WTC11 (cell line): Measurements from ENCODE around the gene GLYATL2. TPM values are rescaled to one million over a fixed set of nuclear protein-coding genes. Genes with fewer than 3 reads are reported as not detected.

ENCODE experiments used
- ATAC-seq: fragments of 200-7000 bp; cut with Tn5 transposase; 2 replicates; pipeline ENCODE4 v1.10.0; 2021; ENCODE audit warnings: mild to moderate bottlenecking, moderate library complexity
- CTCF ChIA-PET: fragments of 300-600 bp; sonication (Branson Sonifier 250); formaldehyde crosslinking; loops from one replicate; lab custom pipeline; 2021; ENCODE audit warnings: antibody characterized with exemption; lab: Charles Lee
- POLR2A ChIA-PET: fragments of 350-600 bp; sonication (Branson Sonifier 250); formaldehyde crosslinking; loops from one replicate; lab custom pipeline; 2021; ENCODE audit warnings: antibody characterized with exemption; lab: Charles Lee
- DNase-seq: peaks from one replicate; pipeline ENCODE4 v3.0.0; 2021; ENCODE audit warnings: low spot score
- H3K27ac Mint-ChIP-seq: 2 replicates; pipeline ENCODE4 v1.8.0; 2021; ENCODE audit warnings: mixed read lengths
- H3K27me3 Mint-ChIP-seq: 2 replicates; pipeline ENCODE4 v1.8.0; 2021; ENCODE audit warnings: low read depth, mild to moderate bottlenecking, moderate library complexity, mixed read lengths
- H3K36me3 Mint-ChIP-seq: 2 replicates; pipeline ENCODE4 v1.8.0; 2021; ENCODE audit warnings: mixed read lengths
- H3K4me1 Mint-ChIP-seq: 2 replicates; pipeline ENCODE4 v1.8.0; 2022; ENCODE audit warnings: mixed read lengths
- H3K4me3 Mint-ChIP-seq: 2 replicates; pipeline ENCODE4 v1.8.0; 2021; ENCODE audit warnings: mild to moderate bottlenecking, moderate library complexity, mixed read lengths
- H3K9me3 Mint-ChIP-seq: 2 replicates; pipeline ENCODE4 v1.8.0; 2021; ENCODE audit warnings: mixed read lengths
- ATF1 ChIP-seq: sonication (generic); formaldehyde crosslinking; IDR thresholded peaks from 2 replicates; pipeline ENCODE4 v1.8.1; 2023; ENCODE audit warnings: mild to moderate bottlenecking, moderate library complexity, missing genetic modification reagents
- CREM ChIP-seq: sonication (generic); formaldehyde crosslinking; IDR thresholded peaks from 2 replicates; pipeline ENCODE4 v1.8.1; 2022; ENCODE audit warnings: mild to moderate bottlenecking, missing genetic modification reagents, moderate library complexity
- GABPB1 ChIP-seq: sonication (generic); formaldehyde crosslinking; IDR thresholded peaks from 2 replicates; pipeline ENCODE4 v1.8.1; 2023; ENCODE audit warnings: mild to moderate bottlenecking, missing genetic modification reagents
- HMGA2 ChIP-seq: fragments of 250-450 bp; sonication (Bioruptor Pico); IDR thresholded peaks from 2 replicates; pipeline ENCODE4 v1.4.0; 2021; ENCODE audit warnings: mild to moderate bottlenecking, moderate library complexity
- MYBL2 ChIP-seq: sonication (generic); formaldehyde crosslinking; IDR thresholded peaks from 2 replicates; pipeline ENCODE4 v1.8.1; 2023; ENCODE audit warnings: mild to moderate bottlenecking, moderate library complexity, missing genetic modification reagents
- NFYB ChIP-seq: sonication (generic); formaldehyde crosslinking; conservative IDR thresholded peaks from 2 replicates; pipeline ENCODE4 v1.8.0; 2022; ENCODE audit warnings: low read depth, missing genetic modification reagents
- NR1H2 ChIP-seq: sonication (generic); formaldehyde crosslinking; IDR thresholded peaks from 2 replicates; pipeline ENCODE4 v1.9.0; 2021; ENCODE audit warnings: mild to moderate bottlenecking, moderate library complexity, missing genetic modification reagents
- OVOL2 ChIP-seq: fragments of 250-450 bp; sonication (Bioruptor Pico); IDR thresholded peaks from 2 replicates; pipeline ENCODE4 v1.9.0; 2021; ENCODE audit warnings: mild to moderate bottlenecking, borderline replicate concordance
- ZBTB21 ChIP-seq: sonication (generic); formaldehyde crosslinking; IDR thresholded peaks from 2 replicates; pipeline ENCODE4 v1.8.1; 2023; ENCODE audit warnings: mild to moderate bottlenecking, missing genetic modification reagents, borderline replicate concordance
- ZNF121 ChIP-seq: sonication (generic); formaldehyde crosslinking; IDR thresholded peaks from 2 replicates; pipeline ENCODE4 v1.8.0; 2023; ENCODE audit warnings: missing genetic modification reagents
- ZNF317 ChIP-seq: sonication (generic); formaldehyde crosslinking; IDR thresholded peaks from 2 replicates; pipeline ENCODE4 v1.8.1; 2023; ENCODE audit warnings: low read depth, mild to moderate bottlenecking, moderate library complexity, missing genetic modification reagents, borderline replicate concordance
- ZNF416 ChIP-seq: fragments of 250-450 bp; sonication (Bioruptor Pico); IDR thresholded peaks from 2 replicates; pipeline ENCODE4 v1.9.0; 2021; ENCODE audit warnings: mild to moderate bottlenecking, inconsistent platforms
- ZNF671 ChIP-seq: fragments of 250-450 bp; sonication (Bioruptor Pico); IDR thresholded peaks from 2 replicates; pipeline ENCODE4 v1.8.0; 2021; ENCODE audit warnings: mild to moderate bottlenecking
- total RNA-seq: library from RNA; stranded (reverse); gene quantifications from 3 replicates; pipeline ENCODE4 v1.2.3, GENCODE V29; 2021
- TF ChIP-seq, protein P1 (sequence below): fragments of 250-450 bp; sonication (Bioruptor Pico); IDR thresholded peaks from 2 replicates; pipeline ENCODE4 v1.8.0; 2021; ENCODE audit warnings: mild to moderate bottlenecking
- TF ChIP-seq, protein P2 (sequence below): sonication (generic); formaldehyde crosslinking; IDR thresholded peaks from 2 replicates; pipeline ENCODE4 v1.8.1; 2023; ENCODE audit warnings: mild to moderate bottlenecking, missing genetic modification reagents, moderate library complexity
- TF ChIP-seq, protein P3 (sequence below): sonication (generic); formaldehyde crosslinking; IDR thresholded peaks from 2 replicates; pipeline ENCODE4 v1.8.1; 2023; ENCODE audit warnings: mild to moderate bottlenecking, moderate library complexity, missing genetic modification reagents
- TF ChIP-seq, protein P4 (sequence below): sonication (generic); formaldehyde crosslinking; IDR thresholded peaks from 2 replicates; pipeline ENCODE4 v1.8.1; 2022; ENCODE audit warnings: low read depth, mild to moderate bottlenecking, moderate library complexity, missing genetic modification reagents, borderline replicate concordance
- TF ChIP-seq, protein P5 (sequence below): fragments of 250-450 bp; sonication (Bioruptor Pico); IDR thresholded peaks from 2 replicates; pipeline ENCODE4 v1.9.0; 2021; ENCODE audit warnings: mild to moderate bottlenecking
- TF ChIP-seq, protein P6 (sequence below): fragments of 250-450 bp; sonication (Bioruptor Pico); IDR thresholded peaks from 2 replicates; pipeline ENCODE4 v1.9.0; 2021; ENCODE audit warnings: moderate library complexity, mild to moderate bottlenecking, inconsistent platforms, borderline replicate concordance
- TF ChIP-seq, protein P7 (sequence below): sonication (generic); formaldehyde crosslinking; IDR thresholded peaks from 2 replicates; pipeline ENCODE4 v1.8.0; 2022; ENCODE audit warnings: mild to moderate bottlenecking, missing genetic modification reagents
- TF ChIP-seq, protein P8 (sequence below): fragments of 250-450 bp; sonication (Bioruptor Pico); conservative IDR thresholded peaks from 2 replicates; pipeline ENCODE4 v1.9.0; 2021; ENCODE audit warnings: mild to moderate bottlenecking

GLYATL2 gene
- total RNA-seq, 1 experiment from 2014 or later = 0.20 TPM

DNA sequence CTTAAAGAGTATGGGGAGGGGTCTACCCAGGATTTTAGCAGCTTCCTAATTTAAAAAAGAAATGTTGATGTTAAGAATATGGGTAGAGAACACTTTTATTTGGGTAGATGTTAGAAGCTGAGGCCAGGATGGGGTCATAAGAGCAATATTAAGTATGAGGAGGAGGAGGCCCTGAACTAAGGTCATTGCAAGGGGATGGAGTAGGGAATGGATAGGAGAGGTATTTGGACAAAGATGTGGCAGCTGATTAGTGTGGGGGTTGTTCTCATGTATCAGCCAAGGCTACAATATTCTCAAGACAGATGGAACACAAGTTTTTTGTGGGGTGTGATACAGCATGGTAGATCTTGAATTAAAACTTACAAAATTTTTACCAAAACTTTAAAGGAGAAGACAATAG, 35.7 kb upstream of the GLYATL2 start (continued):
- TF ChIP-seq, protein P1, sequence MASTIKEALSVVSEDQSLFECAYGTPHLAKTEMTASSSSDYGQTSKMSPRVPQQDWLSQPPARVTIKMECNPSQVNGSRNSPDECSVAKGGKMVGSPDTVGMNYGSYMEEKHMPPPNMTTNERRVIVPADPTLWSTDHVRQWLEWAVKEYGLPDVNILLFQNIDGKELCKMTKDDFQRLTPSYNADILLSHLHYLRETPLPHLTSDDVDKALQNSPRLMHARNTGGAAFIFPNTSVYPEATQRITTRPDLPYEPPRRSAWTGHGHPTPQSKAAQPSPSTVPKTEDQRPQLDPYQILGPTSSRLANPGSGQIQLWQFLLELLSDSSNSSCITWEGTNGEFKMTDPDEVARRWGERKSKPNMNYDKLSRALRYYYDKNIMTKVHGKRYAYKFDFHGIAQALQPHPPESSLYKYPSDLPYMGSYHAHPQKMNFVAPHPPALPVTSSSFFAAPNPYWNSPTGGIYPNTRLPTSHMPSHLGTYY (CRISPR knock-in tag) = no peak
- TF ChIP-seq NFYB = no peak
- TF ChIP-seq, protein P2, sequence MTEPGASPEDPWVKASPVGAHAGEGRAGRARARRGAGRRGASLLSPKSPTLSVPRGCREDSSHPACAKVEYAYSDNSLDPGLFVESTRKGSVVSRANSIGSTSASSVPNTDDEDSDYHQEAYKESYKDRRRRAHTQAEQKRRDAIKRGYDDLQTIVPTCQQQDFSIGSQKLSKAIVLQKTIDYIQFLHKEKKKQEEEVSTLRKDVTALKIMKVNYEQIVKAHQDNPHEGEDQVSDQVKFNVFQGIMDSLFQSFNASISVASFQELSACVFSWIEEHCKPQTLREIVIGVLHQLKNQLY = no peak

DNA sequence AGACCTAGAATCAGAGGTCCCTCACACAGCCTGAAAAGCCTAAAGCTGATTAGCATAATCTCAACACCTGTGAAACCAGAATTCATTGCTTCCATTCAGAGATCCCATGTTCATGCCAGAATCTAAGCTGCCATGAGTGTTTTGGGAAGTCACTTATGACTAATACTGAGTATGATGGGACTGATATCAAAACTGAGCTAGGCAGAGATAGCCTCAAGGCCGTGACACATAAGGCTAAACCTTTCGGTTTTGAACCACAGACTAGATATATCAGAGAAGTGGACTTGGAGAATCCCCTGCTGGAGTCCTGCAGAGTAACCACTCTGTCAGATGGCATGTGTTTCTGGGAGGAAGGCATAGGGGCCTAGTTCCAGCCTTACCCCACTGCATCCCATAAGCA, 23.1 kb upstream of the GLYATL2 start:
- H3K27me3 Mint-ChIP-seq = peaks cover 8% of the 10 kb centered on the region
- ChIA-PET POLR2A (no interaction called here), CTCF (no interaction called here)
- TF ChIP-seq GABPB1 (CRISPR knock-in tag) (no peak), ATF1 (CRISPR knock-in tag) (no peak)
- ATAC-seq (no peak), DNase-seq (no peak)
- H3K36me3 Mint-ChIP-seq = peaks cover 25% of the 10 kb centered on the region
- H3K4me3 Mint-ChIP-seq = no peak overlapping the region
- H3K9me3 Mint-ChIP-seq = peaks cover 57% of the 10 kb centered on the region
- no peak overlapping the region for H3K27ac Mint-ChIP-seq
- H3K4me1 Mint-ChIP-seq = no peaks in the 10 kb centered on the region

DNA sequence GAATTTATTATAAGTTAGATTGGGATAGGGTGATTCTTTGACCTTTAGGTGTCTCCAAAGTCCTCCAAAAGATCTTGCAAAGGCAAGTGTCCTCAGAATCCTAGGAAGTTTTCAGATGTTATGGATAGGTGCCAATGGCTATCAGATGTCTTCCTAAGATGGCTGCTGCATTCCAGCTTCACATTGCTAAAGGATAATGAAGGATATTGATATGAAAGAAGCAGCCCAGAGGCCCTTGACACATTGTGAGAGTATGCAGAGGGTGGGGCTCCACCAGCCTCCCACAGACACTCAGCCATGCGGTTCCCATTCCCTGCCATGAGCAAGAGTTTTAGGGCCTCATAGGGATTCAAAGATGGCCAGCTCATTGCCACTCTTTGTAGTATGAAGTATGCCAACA, 22.3 kb upstream of the GLYATL2 start:
- CTCF ChIA-PET = no interaction called here
- H3K4me3 Mint-ChIP-seq = no peak overlapping the region

More for the DNA sequence above, 22.3 kb upstream of the GLYATL2 start:
- Mint-ChIP-seq H3K4me1 (no peaks in the 10 kb centered on the region), H3K9me3 (peaks cover 57% of the 10 kb centered on the region), H3K36me3 (peaks cover 27% of the 10 kb centered on the region), H3K27ac (no peak overlapping the region), H3K27me3 (peaks cover 11% of the 10 kb centered on the region; the same call in 1 of the 2 replicates)
- POLR2A ChIA-PET = no interaction called here
- no peak for TF ChIP-seq ZNF671
- no peak for TF ChIP-seq ZNF121
- TF ChIP-seq, protein P3, sequence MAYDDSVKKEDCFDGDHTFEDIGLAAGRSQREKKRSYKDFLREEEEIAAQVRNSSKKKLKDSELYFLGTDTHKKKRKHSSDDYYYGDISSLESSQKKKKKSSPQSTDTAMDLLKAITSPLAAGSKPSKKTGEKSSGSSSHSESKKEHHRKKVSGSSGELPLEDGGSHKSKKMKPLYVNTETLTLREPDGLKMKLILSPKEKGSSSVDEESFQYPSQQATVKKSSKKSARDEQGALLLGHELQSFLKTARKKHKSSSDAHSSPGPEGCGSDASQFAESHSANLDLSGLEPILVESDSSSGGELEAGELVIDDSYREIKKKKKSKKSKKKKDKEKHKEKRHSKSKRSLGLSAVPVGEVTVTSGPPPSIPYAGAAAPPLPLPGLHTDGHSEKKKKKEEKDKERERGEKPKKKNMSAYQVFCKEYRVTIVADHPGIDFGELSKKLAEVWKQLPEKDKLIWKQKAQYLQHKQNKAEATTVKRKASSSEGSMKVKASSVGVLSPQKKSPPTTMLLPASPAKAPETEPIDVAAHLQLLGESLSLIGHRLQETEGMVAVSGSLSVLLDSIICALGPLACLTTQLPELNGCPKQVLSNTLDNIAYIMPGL (CRISPR knock-in tag) = no peak
- TF ChIP-seq, protein P4, sequence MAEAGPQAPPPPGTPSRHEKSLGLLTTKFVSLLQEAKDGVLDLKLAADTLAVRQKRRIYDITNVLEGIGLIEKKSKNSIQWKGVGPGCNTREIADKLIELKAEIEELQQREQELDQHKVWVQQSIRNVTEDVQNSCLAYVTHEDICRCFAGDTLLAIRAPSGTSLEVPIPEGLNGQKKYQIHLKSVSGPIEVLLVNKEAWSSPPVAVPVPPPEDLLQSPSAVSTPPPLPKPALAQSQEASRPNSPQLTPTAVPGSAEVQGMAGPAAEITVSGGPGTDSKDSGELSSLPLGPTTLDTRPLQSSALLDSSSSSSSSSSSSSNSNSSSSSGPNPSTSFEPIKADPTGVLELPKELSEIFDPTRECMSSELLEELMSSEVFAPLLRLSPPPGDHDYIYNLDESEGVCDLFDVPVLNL (CRISPR knock-in tag) = no peak
- no peak for TF ChIP-seq NR1H2
- no peak for TF ChIP-seq OVOL2 (CRISPR knock-in tag)
- TF ChIP-seq, protein P5, sequence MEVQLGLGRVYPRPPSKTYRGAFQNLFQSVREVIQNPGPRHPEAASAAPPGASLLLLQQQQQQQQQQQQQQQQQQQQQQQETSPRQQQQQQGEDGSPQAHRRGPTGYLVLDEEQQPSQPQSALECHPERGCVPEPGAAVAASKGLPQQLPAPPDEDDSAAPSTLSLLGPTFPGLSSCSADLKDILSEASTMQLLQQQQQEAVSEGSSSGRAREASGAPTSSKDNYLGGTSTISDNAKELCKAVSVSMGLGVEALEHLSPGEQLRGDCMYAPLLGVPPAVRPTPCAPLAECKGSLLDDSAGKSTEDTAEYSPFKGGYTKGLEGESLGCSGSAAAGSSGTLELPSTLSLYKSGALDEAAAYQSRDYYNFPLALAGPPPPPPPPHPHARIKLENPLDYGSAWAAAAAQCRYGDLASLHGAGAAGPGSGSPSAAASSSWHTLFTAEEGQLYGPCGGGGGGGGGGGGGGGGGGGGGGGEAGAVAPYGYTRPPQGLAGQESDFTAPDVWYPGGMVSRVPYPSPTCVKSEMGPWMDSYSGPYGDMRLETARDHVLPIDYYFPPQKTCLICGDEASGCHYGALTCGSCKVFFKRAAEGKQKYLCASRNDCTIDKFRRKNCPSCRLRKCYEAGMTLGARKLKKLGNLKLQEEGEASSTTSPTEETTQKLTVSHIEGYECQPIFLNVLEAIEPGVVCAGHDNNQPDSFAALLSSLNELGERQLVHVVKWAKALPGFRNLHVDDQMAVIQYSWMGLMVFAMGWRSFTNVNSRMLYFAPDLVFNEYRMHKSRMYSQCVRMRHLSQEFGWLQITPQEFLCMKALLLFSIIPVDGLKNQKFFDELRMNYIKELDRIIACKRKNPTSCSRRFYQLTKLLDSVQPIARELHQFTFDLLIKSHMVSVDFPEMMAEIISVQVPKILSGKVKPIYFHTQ = no peak
- no peak for TF ChIP-seq MYBL2
- TF ChIP-seq ZNF317 (CRISPR knock-in tag) = no peak
- TF ChIP-seq, protein P6, sequence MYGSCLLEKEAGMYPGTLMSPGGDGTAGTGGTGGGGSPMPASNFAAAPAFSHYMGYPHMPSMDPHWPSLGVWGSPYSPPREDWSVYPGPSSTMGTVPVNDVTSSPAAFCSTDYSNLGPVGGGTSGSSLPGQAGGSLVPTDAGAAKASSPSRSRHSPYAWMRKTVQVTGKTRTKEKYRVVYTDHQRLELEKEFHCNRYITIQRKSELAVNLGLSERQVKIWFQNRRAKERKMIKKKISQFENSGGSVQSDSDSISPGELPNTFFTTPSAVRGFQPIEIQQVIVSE (CRISPR knock-in tag) = no peak
- no peak for TF ChIP-seq ZNF416 (CRISPR knock-in tag)
- TF ChIP-seq, protein P7, sequence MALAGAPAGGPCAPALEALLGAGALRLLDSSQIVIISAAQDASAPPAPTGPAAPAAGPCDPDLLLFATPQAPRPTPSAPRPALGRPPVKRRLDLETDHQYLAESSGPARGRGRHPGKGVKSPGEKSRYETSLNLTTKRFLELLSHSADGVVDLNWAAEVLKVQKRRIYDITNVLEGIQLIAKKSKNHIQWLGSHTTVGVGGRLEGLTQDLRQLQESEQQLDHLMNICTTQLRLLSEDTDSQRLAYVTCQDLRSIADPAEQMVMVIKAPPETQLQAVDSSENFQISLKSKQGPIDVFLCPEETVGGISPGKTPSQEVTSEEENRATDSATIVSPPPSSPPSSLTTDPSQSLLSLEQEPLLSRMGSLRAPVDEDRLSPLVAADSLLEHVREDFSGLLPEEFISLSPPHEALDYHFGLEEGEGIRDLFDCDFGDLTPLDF (CRISPR knock-in tag) = no peak
- TF ChIP-seq, protein P8, sequence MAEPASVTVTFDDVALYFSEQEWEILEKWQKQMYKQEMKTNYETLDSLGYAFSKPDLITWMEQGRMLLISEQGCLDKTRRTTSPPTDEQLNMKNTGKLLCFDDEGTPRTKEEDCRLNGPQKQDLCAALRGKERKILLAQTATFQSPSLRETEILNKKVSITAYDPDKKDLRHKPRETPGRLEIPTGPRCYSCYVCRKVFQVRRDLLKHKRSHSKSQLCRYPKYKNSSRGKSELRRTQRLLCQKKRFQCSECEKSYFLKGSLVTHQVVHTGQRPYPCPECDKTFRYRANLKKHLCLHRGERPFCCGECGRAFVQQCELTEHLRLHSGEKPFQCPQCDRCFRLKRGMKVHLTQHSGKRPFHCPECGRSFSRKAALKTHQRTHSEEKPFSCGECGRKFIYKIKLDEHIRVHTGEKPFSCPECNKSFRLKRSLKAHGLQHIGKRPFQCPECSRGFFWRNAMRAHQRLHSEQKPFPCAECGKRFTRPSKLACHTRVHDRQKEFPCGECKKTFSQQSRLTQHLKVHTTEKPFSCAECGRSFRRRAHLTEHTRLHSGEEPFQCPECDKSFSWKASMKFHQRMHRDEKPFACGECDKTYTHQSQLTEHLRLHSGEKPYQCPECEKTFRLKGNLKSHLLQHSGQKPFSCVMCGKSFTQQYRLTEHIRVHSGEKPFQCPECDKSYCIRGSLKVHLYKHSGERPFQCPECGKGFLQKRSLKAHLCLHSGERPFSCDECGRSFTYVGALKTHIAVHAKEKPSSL (CRISPR knock-in tag) = no peak
- TF ChIP-seq CREM = no peak
- TF ChIP-seq HMGA2 (CRISPR knock-in tag) = no peak
- TF ChIP-seq ZBTB21 (CRISPR knock-in tag) = no peak
- DNase-seq = no peak
- no peak for ATAC-seq
